ENCODE results near the gene MKNK2. TPM values are rescaled to one million over a fixed set of nuclear protein-coding genes. Genes with fewer than 3 reads are reported as not detected.

MKNK2 gene
- polyA plus RNA-seq, 1 donor from 2014 or later: 27.6 TPM

DNA sequence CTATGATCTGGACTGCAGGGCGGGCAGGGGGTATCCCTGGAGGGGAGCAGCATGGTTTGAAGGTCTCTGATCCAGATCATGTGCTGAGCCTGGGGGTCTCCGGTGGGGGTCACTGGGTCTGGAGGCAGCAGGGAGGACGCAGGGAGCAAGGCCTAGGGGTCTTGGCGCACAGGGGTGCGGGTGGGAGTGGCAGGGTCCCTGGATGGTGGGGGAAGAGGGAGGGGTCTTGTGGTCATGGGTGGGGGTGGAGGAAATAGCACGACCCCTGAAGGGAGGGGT lies 37.4 kb downstream of the MKNK2 start:
- Histone ChIP-seq H3F3A (ENCODE audit: insufficient read depth, low read length, poor library complexity, severe bottlenecking) (no peaks in the 10 kb centered on the region), H3K9me2 (ENCODE audit: insufficient read depth, low read length) (no peaks in the 10 kb centered on the region), H3K27ac (ENCODE audit: low read length) (no peak overlapping the region), H3K79me2 (replicated peaks; ENCODE audit: insufficient read depth, low read length) (peaks cover 21% of the 10 kb centered on the region), H3K27me3 (ENCODE audit: insufficient read depth, low read depth, low read length) (no peaks in the 10 kb centered on the region), H3K4me3 (ENCODE audit: low read length) (peak overlapping the region; percentile 71), H2AFZ (ENCODE audit: low read depth, low read length) (no peak overlapping the region), H3K9me3 (ENCODE audit: low read length) (no peaks in the 10 kb centered on the region), H3K9ac (ENCODE audit: low read length) (no peak overlapping the region), H4K20me1 (ENCODE audit: insufficient read depth) (no peaks in the 10 kb centered on the region), H3K36me3 (ENCODE audit: insufficient read depth, low read length) (no peaks in the 10 kb centered on the region), H3K4me2 (ENCODE audit: low read length) (no peak overlapping the region)
- TF ChIP-seq, protein P1, sequence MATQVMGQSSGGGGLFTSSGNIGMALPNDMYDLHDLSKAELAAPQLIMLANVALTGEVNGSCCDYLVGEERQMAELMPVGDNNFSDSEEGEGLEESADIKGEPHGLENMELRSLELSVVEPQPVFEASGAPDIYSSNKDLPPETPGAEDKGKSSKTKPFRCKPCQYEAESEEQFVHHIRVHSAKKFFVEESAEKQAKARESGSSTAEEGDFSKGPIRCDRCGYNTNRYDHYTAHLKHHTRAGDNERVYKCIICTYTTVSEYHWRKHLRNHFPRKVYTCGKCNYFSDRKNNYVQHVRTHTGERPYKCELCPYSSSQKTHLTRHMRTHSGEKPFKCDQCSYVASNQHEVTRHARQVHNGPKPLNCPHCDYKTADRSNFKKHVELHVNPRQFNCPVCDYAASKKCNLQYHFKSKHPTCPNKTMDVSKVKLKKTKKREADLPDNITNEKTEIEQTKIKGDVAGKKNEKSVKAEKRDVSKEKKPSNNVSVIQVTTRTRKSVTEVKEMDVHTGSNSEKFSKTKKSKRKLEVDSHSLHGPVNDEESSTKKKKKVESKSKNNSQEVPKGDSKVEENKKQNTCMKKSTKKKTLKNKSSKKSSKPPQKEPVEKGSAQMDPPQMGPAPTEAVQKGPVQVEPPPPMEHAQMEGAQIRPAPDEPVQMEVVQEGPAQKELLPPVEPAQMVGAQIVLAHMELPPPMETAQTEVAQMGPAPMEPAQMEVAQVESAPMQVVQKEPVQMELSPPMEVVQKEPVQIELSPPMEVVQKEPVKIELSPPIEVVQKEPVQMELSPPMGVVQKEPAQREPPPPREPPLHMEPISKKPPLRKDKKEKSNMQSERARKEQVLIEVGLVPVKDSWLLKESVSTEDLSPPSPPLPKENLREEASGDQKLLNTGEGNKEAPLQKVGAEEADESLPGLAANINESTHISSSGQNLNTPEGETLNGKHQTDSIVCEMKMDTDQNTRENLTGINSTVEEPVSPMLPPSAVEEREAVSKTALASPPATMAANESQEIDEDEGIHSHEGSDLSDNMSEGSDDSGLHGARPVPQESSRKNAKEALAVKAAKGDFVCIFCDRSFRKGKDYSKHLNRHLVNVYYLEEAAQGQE (IDR thresholded peaks at IDR 0.05; ENCODE audit: borderline replicate concordance): no peak
- TF ChIP-seq SMC3 (conservative IDR thresholded peaks at IDR 0.05; ENCODE audit: poor library complexity): no peak
- TF ChIP-seq POLR2AphosphoS5 (IDR thresholded peaks at IDR 0.05): no peak
- no peak for TF ChIP-seq TAF1 (IDR thresholded peaks at IDR 0.05; ENCODE audit: low read depth)
- TF ChIP-seq EP300 (conservative IDR thresholded peaks at IDR 0.05; ENCODE audit: poor library complexity, severe bottlenecking): no peak
- TF ChIP-seq EZH2 (IDR thresholded peaks at IDR 0.05; ENCODE audit: borderline replicate concordance, insufficient read depth, low read length, poor library complexity, severe bottlenecking): no peak
- no peak for TF ChIP-seq RAD21 (conservative IDR thresholded peaks at IDR 0.05)
- no peak for TF ChIP-seq MXI1 (conservative IDR thresholded peaks at IDR 0.05; ENCODE audit: poor library complexity, severe bottlenecking)
- TF ChIP-seq, protein P2, sequence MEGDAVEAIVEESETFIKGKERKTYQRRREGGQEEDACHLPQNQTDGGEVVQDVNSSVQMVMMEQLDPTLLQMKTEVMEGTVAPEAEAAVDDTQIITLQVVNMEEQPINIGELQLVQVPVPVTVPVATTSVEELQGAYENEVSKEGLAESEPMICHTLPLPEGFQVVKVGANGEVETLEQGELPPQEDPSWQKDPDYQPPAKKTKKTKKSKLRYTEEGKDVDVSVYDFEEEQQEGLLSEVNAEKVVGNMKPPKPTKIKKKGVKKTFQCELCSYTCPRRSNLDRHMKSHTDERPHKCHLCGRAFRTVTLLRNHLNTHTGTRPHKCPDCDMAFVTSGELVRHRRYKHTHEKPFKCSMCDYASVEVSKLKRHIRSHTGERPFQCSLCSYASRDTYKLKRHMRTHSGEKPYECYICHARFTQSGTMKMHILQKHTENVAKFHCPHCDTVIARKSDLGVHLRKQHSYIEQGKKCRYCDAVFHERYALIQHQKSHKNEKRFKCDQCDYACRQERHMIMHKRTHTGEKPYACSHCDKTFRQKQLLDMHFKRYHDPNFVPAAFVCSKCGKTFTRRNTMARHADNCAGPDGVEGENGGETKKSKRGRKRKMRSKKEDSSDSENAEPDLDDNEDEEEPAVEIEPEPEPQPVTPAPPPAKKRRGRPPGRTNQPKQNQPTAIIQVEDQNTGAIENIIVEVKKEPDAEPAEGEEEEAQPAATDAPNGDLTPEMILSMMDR (IDR thresholded peaks at IDR 0.05; ENCODE audit: poor library complexity, severe bottlenecking): no peak

DNA sequence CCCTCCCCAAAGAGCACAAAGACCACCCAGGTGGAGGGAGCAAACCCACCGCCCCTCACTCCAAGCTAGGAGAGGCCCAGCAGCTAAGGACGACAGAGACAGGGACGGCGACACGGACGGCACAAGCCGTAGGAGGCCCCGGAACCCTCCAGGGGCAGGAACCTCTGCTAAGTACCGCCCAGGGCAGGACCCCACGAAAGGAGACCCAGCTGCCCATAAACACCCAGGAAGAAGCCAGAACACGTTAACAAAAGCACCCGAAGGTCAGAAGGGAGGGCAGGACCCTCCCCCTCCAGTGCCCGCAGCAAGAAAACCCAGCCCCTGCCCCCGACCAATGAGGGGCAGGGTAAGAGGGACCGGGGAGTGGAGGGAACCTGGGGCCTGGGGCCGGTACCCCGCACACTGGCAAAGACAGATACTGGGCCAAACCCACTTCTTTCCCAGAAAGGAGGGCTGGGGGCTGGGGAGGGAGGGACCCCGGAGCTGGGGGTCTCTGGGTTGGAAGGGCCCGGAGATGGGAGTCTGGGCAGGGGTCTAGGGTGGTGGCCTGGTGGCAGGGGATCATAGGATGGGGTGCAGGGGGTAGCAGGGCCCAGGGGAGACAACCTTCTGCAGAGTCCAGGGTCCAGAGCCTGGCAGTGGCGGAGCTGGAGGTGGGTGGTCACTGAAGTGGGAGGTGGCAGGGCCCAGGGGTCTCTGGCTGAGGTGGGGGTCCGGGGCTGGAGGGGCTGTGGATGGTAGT lies 37.9 kb downstream of the MKNK2 start:
- H4K20me1 ChIP-seq (ENCODE audit: insufficient read depth): no peaks in the 10 kb centered on the region
- peaks cover 21% of the 10 kb centered on the region for H3K79me2 ChIP-seq (replicated peaks; ENCODE audit: insufficient read depth, low read length)
- no peak overlapping the region for H3K27ac ChIP-seq (ENCODE audit: low read length)
- H3K9me3 ChIP-seq (ENCODE audit: low read length): no peaks in the 10 kb centered on the region
- H3K4me2 ChIP-seq (ENCODE audit: low read length): no peak overlapping the region
- H3K27me3 ChIP-seq (ENCODE audit: insufficient read depth, low read depth, low read length): no peaks in the 10 kb centered on the region
- H3K4me3 ChIP-seq (ENCODE audit: low read length): no peak overlapping the region
- H3K9ac ChIP-seq (ENCODE audit: low read length): no peak overlapping the region
- no peaks in the 10 kb centered on the region for H3K9me2 ChIP-seq (ENCODE audit: insufficient read depth, low read length)
- no peak for TF ChIP-seq MXI1 (conservative IDR thresholded peaks at IDR 0.05; ENCODE audit: poor library complexity, severe bottlenecking)
- no peak for TF ChIP-seq RAD21 (conservative IDR thresholded peaks at IDR 0.05)
- TF ChIP-seq, protein P1 (IDR thresholded peaks at IDR 0.05; ENCODE audit: borderline replicate concordance): no peak
- no peaks in the 10 kb centered on the region for H3F3A ChIP-seq (ENCODE audit: insufficient read depth, low read length, poor library complexity, severe bottlenecking)
- H2AFZ ChIP-seq (ENCODE audit: low read depth, low read length): no peak overlapping the region
- H3K36me3 ChIP-seq (ENCODE audit: insufficient read depth, low read length): no peaks in the 10 kb centered on the region
